HG03571 (cell line): ENCODE results near the gene CCNY.

Experiments
- ATAC-seq: cut with Tn5 transposase; IDR thresholded peaks from one replicate; pipeline ENCODE4 v1.9.1; 2021; ENCODE audit not compliant: unreplicated experiment

Gene CCNY

GRCh38 chr10:35448687-35449662 lies 112.7 kb downstream of the CCNY start:
- no peak for ATAC-seq

GRCh38 chr10:35449944-35450343 lies 113.6 kb downstream of the CCNY start:
- ATAC-seq, result no peak

GRCh38 chr10:35451151-35452016 lies 115.1 kb downstream of the CCNY start:
- ATAC-seq, result peak; percentile 95

DNA sequence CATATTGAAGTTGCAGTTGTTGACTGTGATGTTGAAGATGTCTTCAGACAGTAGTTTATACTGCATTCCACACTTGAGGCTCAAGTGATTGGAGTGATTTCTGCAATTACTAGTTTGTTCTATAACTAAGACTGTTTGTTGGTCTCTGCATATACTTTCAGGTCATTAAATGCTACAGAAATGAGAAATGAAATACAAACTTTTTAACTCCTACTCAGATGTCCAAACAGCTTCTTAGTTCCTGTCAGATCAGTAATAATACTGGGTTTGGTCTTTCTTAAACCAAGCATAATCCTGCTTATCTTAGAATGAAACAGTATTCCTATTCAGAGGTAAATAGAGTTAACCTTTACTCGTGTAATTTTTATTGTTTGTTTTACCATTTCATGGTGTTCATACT lies 115.9 kb downstream of the CCNY start:
- no peak for ATAC-seq

- ATAC-seq, result no peak
These were observed 116.5 kb downstream of the CCNY start for GRCh38 chr10:35452847-35453246.

- ATAC-seq, result no peak
These were observed 117.7 kb downstream of the CCNY start for GRCh38 chr10:35453855-35454532.

- ATAC-seq, result no peak
These were observed 119.9 kb downstream of the CCNY start for GRCh38 chr10:35456153-35456720.

- no peak for ATAC-seq
These were observed 120.5 kb downstream of the CCNY start for GRCh38 chr10:35456784-35457183.

DNA sequence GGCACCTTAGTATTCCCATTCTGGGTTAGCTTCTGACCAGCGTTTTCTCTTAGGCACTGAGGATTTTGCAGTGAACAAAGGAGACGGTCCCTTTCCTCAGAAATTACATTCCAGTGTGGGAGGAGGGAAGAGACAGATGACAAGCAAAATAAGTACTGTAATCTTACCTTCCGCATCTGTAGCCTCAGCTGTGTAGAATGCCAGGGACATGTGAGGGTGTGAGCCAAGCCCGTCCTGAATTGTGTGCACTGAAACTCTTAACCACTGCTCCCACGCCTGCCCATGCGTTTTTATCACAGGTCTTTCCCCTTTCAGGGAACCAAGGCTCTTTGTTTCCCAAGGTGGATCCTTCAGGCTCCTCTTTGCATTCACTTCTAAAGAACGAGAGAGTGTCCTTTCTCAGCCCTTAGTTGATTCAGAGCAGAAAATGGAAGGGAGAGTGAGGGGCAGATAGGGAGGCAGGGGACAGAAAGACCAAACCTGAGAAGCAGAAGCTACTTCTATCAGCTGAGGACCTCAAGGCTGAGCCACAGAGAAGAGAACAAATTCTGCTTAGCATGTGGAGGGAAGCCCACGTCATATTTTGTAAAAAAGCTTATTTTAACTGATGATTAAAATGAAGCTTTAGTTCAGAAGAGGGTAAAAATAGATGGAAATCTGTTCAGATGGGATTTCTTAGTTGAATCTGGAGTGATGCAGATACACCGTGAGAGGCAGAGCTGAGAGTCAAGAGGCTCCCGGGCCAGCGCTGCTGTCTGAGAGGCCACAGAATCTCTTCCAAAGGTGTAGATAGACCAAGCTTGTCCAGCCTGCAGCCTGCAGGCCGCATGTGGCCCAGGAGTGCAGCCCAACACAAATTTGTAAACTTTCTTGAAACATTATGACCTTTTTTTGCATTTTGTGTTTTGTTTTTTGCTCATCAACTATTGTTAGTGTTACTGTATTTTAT lies 122.5 kb downstream of the CCNY start:
- no peak for ATAC-seq

DNA sequence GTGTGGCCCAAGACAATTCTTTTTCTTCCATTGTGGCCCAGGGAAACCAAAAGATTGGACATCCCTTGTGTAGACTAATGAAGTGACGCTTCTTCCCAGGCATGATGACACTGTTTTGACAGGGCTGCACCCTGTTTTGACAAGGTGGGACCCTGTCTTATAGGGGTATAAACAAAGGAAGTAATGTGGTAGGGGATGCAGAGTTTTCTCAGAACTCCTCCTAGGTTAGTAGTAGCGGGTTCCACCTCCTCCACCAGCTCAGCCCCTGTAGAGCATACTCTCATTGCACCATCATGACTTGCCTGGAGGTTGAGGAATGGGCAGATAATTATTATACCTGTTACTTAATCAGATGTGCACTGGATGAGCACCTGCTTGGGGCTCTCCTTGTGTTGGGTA lies 123.1 kb downstream of the CCNY start:
- ATAC-seq, result no peak

DNA sequence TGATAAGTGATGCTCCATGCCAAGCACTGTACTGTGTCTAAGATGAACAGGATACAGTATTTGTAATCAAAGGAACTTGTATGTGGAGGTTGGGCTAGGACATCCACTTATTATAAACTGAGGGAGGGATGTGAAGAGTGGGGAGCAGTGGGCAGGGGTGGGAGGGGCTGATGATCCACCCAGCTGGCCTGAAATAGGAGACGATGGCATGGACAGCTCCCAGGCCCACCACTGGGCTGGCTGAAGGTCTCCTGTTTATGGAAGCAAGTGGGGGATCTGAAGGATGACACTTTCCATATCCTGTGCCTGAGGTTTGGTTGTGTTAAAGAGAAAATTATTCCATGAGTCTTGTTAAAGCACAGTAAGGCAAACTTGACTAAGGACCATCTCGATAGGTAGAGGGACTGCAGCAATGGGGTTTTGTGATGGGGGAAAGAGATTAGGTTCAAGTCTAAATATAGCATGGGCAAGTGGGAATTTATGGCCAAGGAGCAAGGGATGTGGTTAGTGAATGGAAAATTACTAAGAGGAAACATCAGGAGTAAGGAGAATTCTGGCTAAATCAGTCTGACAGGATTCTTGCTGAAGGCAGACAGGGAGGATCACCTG lies 124.6 kb downstream of the CCNY start:
- ATAC-seq, result no peak

DNA sequence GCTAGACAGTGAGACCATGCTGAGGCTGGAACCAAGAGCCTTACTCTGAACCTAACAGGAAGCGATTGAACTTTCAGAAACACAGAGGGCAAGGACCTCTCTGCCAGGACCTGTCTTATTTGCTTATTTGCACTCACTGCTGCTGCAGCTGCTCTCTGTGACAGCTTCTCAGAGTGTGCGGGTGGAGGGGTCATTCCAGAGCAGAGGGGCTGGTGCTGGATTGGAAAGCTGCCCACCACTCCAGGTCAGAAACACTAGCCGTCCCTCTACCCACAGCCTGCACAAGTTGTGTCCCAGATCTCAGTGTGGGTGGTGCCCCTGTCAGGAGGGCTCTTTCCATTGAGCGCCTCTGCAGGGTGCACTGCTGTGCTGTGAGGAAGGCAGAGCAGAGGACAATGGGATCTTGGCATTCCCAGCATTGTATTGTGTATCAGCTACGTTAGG lies 126.2 kb downstream of the CCNY start:
- peak; percentile 60 for ATAC-seq

- ATAC-seq, result no peak
These were observed 127.0 kb downstream of the CCNY start for GRCh38 chr10:35463105-35463867.

GRCh38 chr10:35463878-35464277 lies 127.6 kb downstream of the CCNY start:
- no peak for ATAC-seq

- ATAC-seq, result no peak
These were observed 128.6 kb downstream of the CCNY start for GRCh38 chr10:35464825-35465456.

- no peak for ATAC-seq
These were observed 129.4 kb downstream of the CCNY start for GRCh38 chr10:35465673-35466072.

DNA sequence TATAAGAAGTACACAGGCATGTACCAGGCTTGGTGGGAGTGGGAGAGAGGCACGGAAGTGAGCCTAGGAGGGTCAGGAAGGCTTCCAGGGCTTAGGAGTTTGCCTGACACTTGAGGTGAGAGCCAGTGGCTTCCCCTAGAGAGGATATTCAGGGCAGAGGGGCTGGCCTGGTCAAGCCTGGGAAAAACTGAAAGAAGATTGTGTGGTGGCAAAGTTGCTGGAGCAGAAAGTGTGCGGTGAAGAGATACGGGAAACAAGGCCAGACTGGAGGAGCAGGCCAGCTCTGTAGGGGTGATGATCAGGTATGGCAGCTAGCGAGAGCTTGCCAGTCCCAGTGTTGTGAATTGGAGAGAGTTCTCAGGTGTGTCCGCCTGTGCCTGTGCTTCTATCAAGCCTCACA lies 129.9 kb downstream of the CCNY start:
- no peak for ATAC-seq

GRCh38 chr10:35466661-35467060 lies 130.4 kb downstream of the CCNY start:
- no peak for ATAC-seq
